Measurements from ENCODE around the gene GPI. TPM values are rescaled to one million over a fixed set of nuclear protein-coding genes. Genes with fewer than 3 reads are reported as not detected.

The GPI gene
- total RNA-seq, 4 donors from 2014 or later, result 99.9 to 336 (median 265) TPM

GRCh38 chr19:34426096-34426661 is 61.2 kb downstream of the GPI start:
- no peak for DNase-seq
- peaks cover 11 to 31% (median 21%) of the 10 kb centered on the region in 3 donors for H3K4me1 ChIP-seq
- peaks cover 0 to 34% (median 0%) of the 10 kb centered on the region in 3 donors for H3K36me3 ChIP-seq
- no peaks in the 10 kb centered on the region for H3K9me3 ChIP-seq
- no peaks in the 10 kb centered on the region for H3K27me3 ChIP-seq
- no peak overlapping the region for H3K27ac ChIP-seq
- intact Hi-C loops (cut with DNase I), result loop anchor here (10.0 kb wide), 1 partner anchor 61 kb away; the partner anchor contains the start of gene GPI
- no peak for TF ChIP-seq POLR2A (IDR thresholded peaks at IDR 0.05)
- TF ChIP-seq, protein P1, sequence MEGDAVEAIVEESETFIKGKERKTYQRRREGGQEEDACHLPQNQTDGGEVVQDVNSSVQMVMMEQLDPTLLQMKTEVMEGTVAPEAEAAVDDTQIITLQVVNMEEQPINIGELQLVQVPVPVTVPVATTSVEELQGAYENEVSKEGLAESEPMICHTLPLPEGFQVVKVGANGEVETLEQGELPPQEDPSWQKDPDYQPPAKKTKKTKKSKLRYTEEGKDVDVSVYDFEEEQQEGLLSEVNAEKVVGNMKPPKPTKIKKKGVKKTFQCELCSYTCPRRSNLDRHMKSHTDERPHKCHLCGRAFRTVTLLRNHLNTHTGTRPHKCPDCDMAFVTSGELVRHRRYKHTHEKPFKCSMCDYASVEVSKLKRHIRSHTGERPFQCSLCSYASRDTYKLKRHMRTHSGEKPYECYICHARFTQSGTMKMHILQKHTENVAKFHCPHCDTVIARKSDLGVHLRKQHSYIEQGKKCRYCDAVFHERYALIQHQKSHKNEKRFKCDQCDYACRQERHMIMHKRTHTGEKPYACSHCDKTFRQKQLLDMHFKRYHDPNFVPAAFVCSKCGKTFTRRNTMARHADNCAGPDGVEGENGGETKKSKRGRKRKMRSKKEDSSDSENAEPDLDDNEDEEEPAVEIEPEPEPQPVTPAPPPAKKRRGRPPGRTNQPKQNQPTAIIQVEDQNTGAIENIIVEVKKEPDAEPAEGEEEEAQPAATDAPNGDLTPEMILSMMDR (IDR thresholded peaks at IDR 0.05), result no peak
- 74 to 80% methylated on average over 6 of the region's 8 CpGs for WGBS, 2 donors
- no peak overlapping the region for H3K4me3 ChIP-seq

DNA sequence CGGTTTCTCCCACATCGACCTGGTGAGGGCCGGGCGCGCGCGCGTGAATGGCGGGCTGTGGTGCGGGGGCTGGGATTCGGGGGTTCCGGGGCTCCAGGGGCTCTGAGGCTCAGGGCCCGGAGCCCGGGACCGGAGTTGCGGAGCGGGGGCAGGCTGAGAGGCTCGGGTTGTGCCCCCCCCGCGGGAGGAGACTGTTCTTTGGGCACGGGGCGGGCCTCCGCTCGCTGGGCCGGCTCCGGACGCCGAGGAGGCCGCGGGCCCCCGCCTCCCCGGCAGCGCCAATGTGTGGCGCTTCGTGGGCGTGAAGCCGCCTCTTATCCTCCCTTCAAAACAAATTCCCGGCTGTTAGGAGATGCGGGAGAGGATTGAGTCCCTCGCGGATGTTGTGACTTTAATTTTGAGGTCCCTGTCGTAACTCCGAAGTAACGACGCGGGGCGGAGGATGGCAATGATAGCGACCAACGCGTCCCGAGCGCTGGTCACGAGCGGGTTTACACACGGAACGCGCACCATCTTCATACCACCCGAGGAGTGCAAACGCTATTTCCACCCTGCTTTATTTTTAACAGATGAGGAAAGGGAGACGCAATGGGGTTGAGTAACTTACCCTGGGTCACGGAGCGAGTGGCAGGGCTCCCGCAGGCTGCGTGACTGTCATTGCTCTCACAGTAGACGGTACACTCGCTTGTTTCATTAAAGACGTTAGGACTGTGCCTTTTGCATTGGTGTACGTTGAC is 63.7 kb downstream of the GPI start:
- intact Hi-C loops (cut with DNase I), result loop anchor here (10.0 kb wide), 1 partner anchor 64 kb away; the partner anchor contains the start of gene GPI
- DNase-seq, result no peak
- Histone ChIP-seq H3K4me3 (peak overlapping the region; percentile 83 to 94 (median 90)), H3K27ac (peak overlapping the region; percentile 92 to 94 (median 93)), H3K27me3 (no peaks in the 10 kb centered on the region), H3K4me1 (peaks cover 11 to 51% (median 21%) of the 10 kb centered on the region in 3 donors), H3K9me3 (no peaks in the 10 kb centered on the region), H3K36me3 (peaks cover 0 to 30% (median 0%) of the 10 kb centered on the region in 3 donors)
- WGBS, 2 donors, result 0% methylated on average over 9 of the region's 68 CpGs
- TF ChIP-seq, protein P1 (IDR thresholded peaks at IDR 0.05), result no peak
- TF ChIP-seq POLR2A (IDR thresholded peaks at IDR 0.05), result no peak

- intact Hi-C loops (cut with DNase I), result loop anchor here (10.0 kb wide), 1 partner anchor 65 kb away; the partner anchor contains the start of gene GPI
- Histone ChIP-seq H3K27ac (peak overlapping the region in 3 of 4 donors; percentile 92 to 93 (median 93)), H3K4me1 (peaks cover 11 to 55% (median 24%) of the 10 kb centered on the region in 3 donors), H3K9me3 (no peaks in the 10 kb centered on the region), H3K4me3 (peak overlapping the region; percentile 83 to 94 (median 90)), H3K27me3 (no peaks in the 10 kb centered on the region), H3K36me3 (peaks cover 0 to 38% (median under 1%) of the 10 kb centered on the region in 3 donors)
- TF ChIP-seq, protein P1 (IDR thresholded peaks at IDR 0.05), result no peak
- no peak for TF ChIP-seq POLR2A (IDR thresholded peaks at IDR 0.05)
- WGBS, 2 donors, result 61 to 65% methylated on average over 9 of the region's 9 CpGs
- no peak for DNase-seq
Measured at GRCh38 chr19:34429553-34429952, 64.6 kb downstream of the GPI start.

- H3K4me1 ChIP-seq, result peaks cover 11 to 55% (median 24%) of the 10 kb centered on the region in 3 donors
- peak overlapping the region in 2 of 4 donors; percentile 53 to 93 for H3K27ac ChIP-seq
- H3K27me3 ChIP-seq, result no peaks in the 10 kb centered on the region
- peaks cover 4 to 48% (median 10%) of the 10 kb centered on the region in 3 donors for H3K36me3 ChIP-seq
- 32 to 38% methylated on average over 6 of the region's 6 CpGs for WGBS, 2 donors
- H3K9me3 ChIP-seq, result no peaks in the 10 kb centered on the region
- H3K4me3 ChIP-seq, result peak overlapping the region in 2 of 4 donors; percentile 90 to 94
- TF ChIP-seq POLR2A (IDR thresholded peaks at IDR 0.05), result no peak
- TF ChIP-seq, protein P1 (IDR thresholded peaks at IDR 0.05), result peak in 5 of 6 experiments; percentile 19 to 60 (median 53)
- intact Hi-C loops (cut with DNase I), result no loop called here
- DNase-seq, result no peak
Measured at GRCh38 chr19:34430738-34431625, 66.0 kb downstream of the GPI start.

Measured in esophagus squamous epithelium (tissue), 5 donors.